GM19240 (cell line): ENCODE data around the gene COL15A1.

Experiments
- DNase-seq: peaks from one replicate; pipeline ENCODE4 v3.0.0; 2011; ENCODE audit warnings: low spot score; ENCODE audit not compliant: insufficient read length

The COL15A1 gene

GRCh38 chr9:99104459-99105151, 160.9 kb downstream of the COL15A1 start, which contains the start of gene TGFBR1:
TSS of gene TGFBR1 (plus strand) at chr9:99105113. CDS start at chr9:99105206, 93 bp downstream.
- peak; percentile 96 for DNase-seq

- DNase-seq: peak; percentile 64
Measured at GRCh38 chr9:99105152-99106043, 161.7 kb downstream of the COL15A1 start.

- DNase-seq: no peak
Measured at GRCh38 chr9:99106044-99106375, 162.3 kb downstream of the COL15A1 start.

GRCh38 chr9:99107421-99107820, 163.7 kb downstream of the COL15A1 start:
- DNase-seq: no peak

GRCh38 chr9:99108131-99108530, 164.4 kb downstream of the COL15A1 start:
- no peak for DNase-seq

- no peak for DNase-seq
Measured at GRCh38 chr9:99109522-99109921, 165.8 kb downstream of the COL15A1 start.

- DNase-seq: no peak
Measured at GRCh38 chr9:99112750-99113413, 169.2 kb downstream of the COL15A1 start.

GRCh38 chr9:99113414-99114048, 169.8 kb downstream of the COL15A1 start:
- DNase-seq: no peak

- no peak for DNase-seq
Measured at GRCh38 chr9:99114049-99114440, 170.3 kb downstream of the COL15A1 start.

GRCh38 chr9:99114846-99115500, 171.3 kb downstream of the COL15A1 start:
- DNase-seq: no peak

GRCh38 chr9:99116003-99116411, 172.3 kb downstream of the COL15A1 start:
- DNase-seq: no peak

- peak; percentile 23 for DNase-seq
Measured at GRCh38 chr9:99118782-99119466, 175.2 kb downstream of the COL15A1 start.

GRCh38 chr9:99119976-99120655, 176.4 kb downstream of the COL15A1 start:
- no peak for DNase-seq
